GM21576 (cell line): ENCODE data around the gene CRYAA.
"Not testable (repeated sequence)": the region's sequence is repeated elsewhere in the genome, so short reads cannot be mapped to it uniquely, and the experiment has no call there.

Experiments
- ATAC-seq: cut with Tn5 transposase; IDR thresholded peaks from one replicate; pipeline ENCODE4 v1.9.1; 2021; ENCODE audit warnings: mild to moderate bottlenecking, moderate library complexity; ENCODE audit not compliant: unreplicated experiment

Gene CRYAA

DNA sequence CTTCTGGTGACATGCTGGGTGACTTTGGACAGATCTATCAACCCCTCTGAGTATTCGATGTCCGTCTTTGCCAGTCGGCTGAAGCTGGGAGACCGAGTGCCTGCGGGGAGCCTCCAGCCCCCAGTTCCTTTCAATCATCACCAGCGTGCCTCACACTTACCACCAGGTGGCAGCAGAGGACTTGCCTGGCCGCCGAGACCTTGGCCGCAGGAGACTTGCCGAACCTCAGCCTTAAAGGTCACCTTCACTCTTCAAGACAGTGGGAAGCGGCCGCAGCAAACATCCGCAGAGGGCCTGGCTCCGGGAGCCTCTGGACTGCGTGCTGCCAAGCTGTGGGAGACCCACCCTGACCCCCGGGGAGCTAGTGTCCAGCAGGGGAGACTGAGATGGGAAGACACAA, 7.8 kb downstream of the CRYAA start:
- not testable (repeated sequence) for ATAC-seq

DNA sequence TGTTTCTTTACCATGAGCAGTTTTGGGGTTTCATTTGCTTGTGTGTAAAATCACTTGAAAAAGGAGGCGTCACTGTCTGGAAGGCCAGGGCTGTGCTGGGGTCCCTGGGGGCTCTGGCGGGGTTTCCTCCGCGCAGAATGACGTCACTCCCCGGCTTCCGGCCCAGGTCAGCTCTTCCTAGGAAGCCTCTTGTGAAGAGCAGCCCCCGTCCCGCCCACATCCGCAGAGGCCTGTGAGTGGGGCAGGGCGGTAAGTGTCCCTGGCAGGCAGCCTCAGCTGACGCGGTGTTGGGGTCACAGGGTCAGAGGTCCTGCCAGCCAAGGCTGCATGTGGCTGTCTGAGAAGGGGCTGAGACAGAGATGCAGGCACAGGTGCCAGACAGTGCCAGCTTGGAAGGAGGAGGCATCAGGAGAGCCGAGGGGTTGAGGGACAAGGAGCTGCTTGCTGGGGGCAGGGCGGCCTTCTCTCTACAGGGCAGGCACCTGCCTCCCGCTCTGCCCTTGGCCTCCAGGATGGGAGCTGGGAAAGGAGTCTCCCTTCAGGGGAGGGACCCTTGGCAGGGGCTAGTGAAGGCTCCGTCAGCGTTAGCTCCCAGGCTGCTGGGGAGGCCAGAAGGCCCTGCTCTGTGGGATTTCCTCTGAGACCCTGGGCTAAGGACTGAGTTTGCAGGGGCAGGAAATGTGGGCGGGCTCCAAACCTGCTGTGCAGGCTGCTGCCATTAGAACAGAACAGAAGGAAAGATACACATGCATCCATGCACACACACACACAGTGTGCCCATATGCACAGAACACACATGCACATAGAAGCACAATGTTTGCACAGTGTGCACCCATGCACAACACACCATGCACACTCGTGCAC, 8.5 kb downstream of the CRYAA start:
- ATAC-seq: not testable (repeated sequence)

DNA sequence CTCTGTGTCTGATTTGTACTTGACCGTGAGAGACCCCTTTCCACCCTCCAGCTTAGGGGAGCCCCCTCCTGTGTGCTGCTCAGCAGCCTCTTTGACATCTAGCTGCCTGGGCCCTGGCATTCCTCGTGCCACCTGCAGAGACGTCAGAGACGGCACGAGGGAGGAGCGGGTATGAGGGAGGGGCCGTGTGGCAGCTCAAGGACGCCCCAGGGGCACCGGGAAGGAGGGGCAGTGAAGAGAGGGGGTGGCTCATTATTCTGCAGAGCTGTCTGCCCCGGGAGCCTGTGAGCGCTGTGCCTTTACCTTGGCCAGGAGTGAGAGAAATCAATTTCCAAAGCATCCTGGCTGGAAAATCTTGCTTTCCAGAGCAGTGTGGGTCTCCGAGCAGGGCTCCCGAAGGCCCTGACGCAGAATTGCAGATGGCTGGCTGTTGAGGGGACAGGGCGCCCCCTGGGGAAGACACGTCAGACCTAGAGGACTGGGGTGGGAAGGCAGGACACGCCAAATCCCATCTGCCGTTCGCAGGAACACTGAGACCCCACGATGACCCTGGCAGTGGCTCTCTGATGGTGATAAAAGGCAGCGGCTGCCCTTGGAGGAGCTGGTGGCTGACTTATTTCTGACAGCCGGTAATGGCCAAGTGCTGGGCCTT, 9.5 kb downstream of the CRYAA start:
- ATAC-seq: not testable (repeated sequence)

DNA sequence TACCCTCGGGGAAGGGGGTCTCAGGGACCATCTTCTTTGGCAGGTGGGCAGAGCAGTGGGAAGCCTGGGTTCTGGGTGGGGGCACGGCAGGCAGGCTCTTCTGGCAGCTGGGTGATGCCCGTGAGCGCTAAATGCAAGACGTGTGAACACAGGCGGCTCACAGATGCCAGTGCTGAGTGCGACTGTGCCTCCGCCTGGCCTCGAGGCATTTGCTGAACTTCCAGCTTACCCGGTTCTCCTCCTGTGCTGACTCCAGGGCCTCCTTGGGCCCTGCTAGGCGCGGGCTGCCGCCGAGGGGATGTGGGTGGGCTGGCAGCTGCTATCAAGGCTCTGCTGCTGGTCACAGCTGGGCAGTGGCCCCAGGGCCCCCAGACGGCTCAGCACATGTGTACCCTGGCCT, 12.2 kb downstream of the CRYAA start:
- ATAC-seq: not testable (repeated sequence)

DNA sequence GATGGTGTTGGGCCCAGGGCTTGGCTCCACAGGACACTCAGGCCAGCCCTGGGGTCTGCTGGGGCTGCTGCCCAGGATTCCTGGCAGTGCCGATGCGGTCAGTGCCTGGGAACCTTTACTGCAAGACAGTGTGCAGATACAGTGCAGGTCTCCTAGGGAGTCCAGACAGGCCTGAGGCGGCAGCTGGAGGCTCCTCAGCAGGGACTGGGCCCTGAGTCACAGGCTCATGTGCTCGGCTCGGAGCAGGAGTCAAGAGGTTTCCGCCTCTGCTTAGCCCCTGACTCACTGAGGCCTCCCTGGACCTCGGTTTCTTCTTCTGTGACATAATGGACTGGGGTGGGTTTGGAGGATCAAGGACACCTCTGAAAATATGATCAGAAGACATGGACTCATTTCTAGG, 18.5 kb downstream of the CRYAA start:
- ATAC-seq: not testable (repeated sequence)

DNA sequence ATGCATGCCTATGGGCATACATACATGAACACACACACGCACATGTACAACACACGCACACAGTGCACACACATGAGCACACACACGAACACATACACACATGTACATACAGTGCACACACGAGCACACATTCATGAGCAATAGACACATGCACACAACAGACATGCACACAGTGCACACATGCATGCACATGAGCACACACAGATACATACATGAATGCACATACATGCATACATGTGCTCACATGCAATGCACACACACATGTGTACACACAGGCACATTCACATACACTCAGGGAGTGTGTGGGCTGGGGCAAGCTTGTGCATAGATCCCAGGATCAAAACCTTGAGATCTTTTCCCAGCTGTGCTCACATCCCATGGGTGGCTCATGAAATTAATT, 18.9 kb downstream of the CRYAA start:
- no peak for ATAC-seq

DNA sequence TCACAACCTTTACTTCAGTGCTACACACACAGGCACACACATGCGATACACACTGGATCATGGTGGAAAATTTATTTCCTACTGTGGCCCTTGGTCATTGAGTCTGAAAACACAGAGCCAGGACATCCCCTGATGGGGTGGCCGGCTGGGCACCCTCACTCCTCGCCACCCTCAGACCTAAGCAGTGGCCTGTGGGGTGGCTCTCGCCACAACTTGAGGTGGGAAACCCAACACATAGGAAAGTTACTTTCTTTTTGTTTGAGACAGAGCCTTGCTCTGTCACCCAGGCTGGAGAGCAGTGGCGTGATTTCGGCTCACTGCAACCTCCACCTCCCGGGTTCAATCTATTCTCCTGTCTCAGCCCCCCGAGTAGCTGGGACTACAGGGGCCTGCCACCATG, 19.4 kb downstream of the CRYAA start:
- no peak for ATAC-seq

DNA sequence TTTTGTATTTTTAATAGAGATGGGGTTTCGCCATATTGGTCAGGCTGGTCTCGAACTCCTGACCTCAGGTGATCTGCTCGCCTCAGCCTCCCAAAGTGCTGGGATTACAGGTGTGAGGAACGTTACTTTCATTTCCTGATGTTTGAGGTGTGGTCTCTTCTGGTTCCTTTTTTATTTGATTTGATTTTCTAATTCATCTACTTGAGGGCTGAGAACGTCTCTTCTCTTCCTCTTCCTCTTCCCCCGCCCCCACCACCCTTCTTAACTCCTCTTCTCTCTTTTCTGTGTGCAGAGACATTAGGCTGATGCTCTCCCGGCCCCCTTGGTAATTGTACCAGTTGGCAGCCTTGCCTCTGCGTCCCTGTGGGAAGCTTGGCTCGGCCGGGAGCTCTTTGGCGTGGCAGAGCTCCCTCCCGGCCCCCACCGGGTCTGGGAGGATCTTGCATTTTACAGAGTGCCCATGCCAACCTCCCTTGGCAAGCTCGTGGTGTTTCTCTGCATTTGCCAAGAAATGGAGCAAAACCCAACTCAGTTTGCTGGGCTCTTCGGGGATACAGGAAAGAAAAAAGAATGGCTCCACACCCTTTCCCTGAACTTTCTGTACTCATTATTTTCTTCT, 19.9 kb downstream of the CRYAA start:
- no peak for ATAC-seq

DNA sequence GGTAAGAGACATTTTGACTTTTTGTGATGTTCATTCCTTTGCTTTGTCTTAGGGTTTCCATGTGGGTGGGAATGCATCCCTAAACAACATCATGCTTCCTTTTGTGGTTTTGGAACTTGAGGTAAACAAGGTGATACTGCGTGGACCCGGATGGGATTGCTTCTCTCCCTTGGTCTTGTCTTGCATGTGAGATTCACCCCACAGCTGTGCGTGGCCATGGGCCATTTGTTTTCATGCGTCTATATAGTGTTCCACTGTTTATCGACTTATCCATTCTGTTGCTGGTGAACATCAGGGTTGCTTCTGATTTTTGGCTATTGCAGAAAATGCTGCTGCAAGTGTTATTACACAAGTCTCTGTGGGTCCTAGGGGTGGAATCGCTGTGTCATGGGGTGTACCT, 21.1 kb downstream of the CRYAA start:
- ATAC-seq: no peak

DNA sequence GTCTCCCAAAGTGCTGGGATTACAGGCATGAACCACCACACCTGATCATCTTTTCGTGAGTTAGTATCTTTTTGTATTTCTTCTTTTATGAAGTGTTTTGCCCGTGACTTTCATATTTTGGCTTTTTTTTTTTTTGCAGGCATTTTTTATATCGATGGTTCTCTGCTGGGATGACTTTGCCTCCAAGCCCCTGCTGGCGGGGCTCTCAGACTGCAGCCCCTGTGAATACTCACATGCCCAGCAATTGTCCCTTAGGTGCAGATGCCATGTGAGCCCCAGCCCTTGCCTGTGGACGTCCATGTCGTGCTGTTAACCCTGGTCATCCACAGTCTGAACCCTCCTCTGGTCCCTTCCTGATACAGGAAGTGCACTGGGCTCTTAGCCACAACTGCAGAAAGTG, 21.7 kb downstream of the CRYAA start:
- no peak for ATAC-seq

DNA sequence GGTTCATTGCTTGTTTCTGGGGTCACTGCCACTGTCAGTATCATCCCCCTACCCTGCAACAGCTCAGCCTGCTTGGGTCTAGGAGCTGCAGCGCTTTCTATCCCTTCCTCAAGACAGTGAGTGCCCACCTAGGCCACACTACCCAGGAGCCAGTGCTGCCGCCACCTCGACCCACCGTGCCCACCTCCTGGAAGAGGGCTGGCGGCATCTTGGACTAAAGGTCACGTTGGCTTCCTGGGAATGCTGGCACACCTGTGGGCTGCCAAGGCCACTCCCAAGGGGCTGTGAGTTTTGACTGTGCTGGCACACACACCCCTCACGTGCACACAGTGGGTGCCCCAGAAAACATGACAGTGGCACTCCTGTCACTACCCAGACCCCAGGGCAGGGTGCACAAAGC, 22.1 kb downstream of the CRYAA start:
- no peak for ATAC-seq

DNA sequence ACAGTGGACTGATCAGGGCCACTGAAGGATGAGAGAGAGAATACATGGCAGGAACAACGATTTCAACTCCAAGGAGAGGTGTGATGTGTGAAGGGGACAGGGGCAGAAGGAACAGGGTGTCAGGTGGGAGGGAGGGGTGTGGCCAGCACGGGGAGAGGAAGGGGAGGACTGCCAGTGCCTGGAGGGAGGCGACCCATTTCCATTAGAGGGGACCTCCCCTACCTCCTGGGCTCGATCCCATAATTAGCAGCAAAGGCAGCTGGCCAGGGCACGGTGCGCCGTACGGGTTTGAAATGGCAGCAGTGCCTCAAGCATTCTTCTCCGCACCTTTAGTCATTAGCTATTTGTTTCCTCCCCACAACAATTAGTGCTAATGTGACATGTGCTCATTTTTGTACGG, 22.7 kb downstream of the CRYAA start:
- ATAC-seq: no peak

DNA sequence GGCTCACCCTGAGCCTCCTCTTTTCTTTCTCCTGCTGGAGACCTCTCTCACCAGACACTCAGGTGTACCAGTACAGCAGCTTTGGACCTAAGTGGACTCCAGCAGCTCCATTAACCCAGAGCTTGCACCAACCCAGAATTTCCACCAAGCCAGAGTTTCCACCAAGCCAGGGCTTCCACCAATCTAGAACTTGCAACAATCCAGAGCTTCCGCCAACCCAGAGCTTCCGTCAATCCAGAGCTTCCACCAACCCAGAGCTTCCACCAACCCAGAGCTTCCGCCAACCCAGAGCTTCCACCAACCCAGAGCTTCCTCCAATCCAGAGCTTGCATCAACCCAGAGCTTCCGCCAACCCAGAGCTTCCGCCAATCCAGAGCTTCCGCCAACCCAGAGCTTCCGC, 23.2 kb downstream of the CRYAA start:
- ATAC-seq: no peak

DNA sequence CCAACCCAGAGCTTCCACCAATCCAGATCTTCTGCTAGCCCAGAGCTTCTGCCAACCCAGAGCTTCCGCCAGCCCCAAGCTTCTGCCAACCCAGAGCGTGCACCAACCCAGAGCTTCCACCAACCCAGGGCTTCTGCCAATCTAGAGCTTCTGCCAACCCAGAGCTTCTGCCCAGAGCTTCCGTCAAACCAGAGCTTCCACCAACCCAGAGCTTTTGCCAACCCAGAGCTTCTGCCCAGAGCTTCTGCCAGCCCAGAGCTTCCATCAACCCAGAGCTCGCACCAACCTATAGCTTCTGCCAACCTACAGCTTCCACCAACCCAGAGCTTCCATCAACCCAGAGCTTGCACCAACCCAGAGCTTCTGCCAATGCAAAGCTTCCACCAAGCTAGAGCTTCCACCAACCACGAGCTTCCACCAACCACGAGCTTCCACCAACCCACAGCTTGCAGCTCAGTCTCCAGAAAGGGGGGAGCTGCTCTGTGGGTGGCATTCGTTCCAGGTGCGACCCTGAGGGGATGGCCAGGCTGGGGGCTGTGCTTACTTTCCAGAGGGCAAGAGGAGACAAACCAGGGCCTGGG, 23.8 kb downstream of the CRYAA start:
- ATAC-seq: no peak

DNA sequence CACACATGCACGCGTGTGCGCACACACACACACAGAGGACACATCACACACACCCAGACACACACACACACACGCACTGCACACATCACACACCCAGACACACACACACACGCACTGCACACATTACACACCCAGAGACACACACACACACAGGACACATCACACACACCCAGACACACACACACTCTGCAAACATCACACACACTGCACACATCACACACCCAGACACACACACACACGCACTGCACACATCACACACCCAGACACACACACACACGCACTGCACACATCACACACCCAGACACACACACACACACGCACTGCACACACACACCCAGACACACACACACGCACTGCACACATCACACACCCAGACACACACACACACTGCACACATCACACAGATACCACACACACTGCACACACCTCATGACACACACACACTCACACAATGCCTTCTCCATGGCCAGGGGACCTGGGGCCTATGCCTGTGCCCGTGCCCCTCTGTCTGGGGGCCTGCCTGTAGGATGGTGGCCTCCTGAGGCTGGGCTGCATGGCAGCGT, 24.4 kb downstream of the CRYAA start:
- no peak for ATAC-seq

DNA sequence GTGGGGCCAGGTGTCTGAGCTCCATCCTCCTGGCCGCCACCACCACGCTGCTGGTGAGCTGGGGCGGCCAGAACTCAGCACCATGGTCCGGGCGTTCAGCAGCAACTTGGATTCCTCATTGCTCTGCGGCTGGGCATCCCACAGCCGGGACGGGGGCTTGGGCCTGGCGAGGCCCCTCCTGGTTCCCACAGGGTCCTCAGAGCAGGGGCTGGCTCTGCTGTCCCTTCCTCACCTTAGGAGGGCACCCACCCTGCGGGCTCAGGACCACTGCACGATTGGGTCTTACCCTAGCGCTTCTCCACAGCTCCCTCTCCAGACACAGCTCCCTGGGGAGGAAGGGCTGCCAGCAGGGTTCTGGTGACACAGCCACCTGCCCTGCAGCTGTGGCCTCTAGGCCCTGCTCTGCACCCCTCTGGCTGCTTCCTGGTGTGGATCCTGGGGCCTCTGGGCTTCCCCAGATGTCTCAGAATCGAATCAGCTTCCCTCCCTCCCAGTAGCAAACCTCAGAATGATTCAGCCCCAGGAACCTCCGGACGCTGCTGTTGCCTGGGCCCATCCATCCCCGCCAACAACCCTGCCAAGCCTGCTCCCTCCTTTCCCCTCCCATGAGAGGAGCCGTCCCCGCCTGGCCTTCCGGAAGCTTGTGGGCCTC, 25.0 kb downstream of the CRYAA start:
- ATAC-seq: no peak

DNA sequence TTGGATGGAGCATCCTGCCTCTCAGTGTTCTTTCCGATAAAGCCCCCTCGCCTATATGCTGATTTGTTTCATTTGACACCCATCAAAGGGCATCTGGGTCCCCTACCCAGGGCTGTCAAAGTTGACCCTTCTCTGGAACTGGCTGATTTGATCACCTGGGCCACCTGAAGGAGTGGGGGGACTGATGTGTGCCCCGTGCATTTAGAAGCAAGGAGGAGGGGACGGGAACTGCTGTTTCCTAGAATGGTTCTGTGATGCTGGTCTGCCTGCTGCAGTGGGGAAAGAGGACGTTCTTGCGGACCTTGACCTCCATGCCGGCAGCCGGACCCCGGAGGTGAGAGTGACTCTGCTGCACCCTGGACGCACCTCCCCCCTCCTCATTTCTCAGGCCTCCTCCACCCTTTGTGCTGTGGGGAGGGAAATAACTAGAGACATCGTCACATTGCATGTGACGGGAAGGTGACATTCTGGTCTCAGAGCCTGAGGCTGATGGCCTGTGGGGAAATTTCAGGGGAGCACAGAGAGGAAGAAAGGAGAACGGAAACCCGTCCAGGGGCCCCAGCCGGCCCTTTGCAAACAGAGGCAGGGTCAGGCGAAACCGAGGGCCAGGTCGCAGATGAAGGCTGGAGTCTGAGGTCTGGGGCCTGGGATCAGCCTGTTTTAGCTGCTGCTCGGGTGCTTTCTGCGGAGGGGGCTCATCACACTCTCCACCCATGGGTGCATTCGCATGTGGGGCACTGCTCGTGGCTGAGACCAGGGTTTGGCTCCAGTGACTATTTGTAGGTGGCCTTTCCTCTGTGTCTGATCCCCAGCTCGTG, 25.7 kb downstream of the CRYAA start:
- no peak for ATAC-seq

DNA sequence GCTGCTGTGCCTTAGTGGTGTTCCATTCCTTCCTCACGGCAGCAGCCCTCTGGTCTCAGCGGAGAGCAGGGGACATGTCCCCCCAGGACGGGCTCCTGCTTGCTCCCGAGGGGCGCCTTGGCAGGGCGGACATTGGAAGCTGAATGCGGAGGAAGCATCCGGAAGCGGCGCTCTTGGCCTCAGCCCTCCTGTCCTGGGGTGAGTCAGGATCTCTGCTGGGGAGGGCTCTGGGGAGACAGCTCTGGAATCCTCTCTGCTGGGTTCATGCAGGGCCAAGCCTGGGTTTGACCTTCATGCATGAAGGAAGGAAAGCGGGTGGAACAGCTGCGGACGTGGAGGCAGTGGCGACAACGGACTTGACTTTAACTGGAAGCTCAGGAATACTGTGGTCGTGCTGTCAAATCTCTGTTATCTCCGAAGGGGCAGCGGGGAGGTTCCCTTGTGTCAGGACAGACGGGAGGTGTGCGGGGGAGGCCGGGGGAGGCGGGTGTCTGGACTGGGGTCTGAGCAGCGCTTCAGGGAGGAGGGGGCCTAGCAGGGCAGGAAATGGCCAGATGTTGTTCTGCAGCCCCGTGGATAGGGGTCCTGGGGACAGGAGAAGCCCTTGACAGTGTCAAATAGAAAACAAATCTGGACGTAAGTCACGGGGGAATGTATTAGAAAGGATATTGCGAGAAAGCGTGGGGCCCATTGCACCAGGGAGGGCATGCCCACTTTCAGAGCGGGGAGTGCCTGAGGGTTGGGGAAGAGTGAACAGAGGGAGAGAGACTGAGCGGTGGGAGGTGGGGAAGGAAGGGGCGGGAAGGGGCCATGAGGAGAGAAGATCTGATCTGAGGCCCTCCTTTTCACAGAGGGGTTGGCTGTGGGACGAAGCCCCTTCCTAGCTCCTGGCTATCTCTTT, 26.6 kb downstream of the CRYAA start:
- ATAC-seq: no peak

DNA sequence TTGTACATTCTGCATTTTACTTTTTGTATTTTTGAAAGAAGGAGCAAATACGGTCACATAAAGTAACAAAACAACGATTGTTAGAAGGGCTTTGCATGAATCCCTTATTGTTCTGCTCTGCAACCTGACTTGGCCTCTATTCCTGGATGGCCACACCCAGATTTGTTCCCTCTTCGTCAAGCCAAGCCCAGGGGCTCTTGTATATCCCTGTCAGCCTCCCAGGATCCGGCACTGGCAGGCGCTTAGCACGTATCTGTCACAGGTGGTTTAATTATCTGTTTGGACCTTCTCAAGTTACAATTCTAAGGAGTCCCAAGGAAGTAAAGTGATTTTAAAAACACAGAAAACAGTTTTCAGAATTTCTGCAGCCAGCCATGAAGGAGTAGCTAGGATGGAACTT, 28.0 kb downstream of the CRYAA start:
- ATAC-seq: no peak
